SK-N-SH (cell line): ENCODE results near the gene EEF2K. TPM values are rescaled to one million over a fixed set of nuclear protein-coding genes. Genes with fewer than 3 reads are reported as not detected.

Experiments
- CTCF ChIA-PET: fragments of 300-600, 350-600 bp; formaldehyde crosslinking; extraction: SDS; loops from one replicate; lab custom pipeline; 2021; lab: Yijun Ruan, JAX
- POLR2A ChIA-PET: fragments of 350-600 bp; sonication (Branson Sonifier 250); formaldehyde crosslinking; extraction: SDS; loops from one replicate; lab custom pipeline; 2020; ENCODE audit warnings: antibody characterized with exemption, inconsistent platforms; lab: Yijun Ruan, JAX
- DNase-seq: peaks from one replicate; pipeline ENCODE4 v3.0.0; 2012
- H2AFZ ChIP-seq: fragments of 200-600 bp; sonication (generic); 2 replicates; pipeline ENCODE4 v1.8.1; 2016; ENCODE audit warnings: antibody characterized with exemption, mild to moderate bottlenecking, low read depth
- H3F3A ChIP-seq: fragments of 200-600 bp; sonication (generic); replicated peaks from 2 replicates; pipeline ENCODE3; 2016; ENCODE audit warnings: antibody characterized with exemption, mild to moderate bottlenecking; ENCODE audit not compliant: insufficient read depth
- H3K27ac ChIP-seq, 2 experiments: fragments of 200-500 bp in 1 of 2; fragments of 200-600 bp in 1 of 2; sonication (Bioruptor generic) in 1 of 2; sonication (generic), shearing (Covaris generic) in 1 of 2; 2 replicates each; pipeline versions ENCODE4 v1.5.1 to v1.6.1; 2014 to 2016; ENCODE audit warnings: low read depth in 2 of 2, inconsistent platforms in 1 of 2, low read length in 1 of 2, mild to moderate bottlenecking in 1 of 2, mixed read lengths in 1 of 2
- H3K27me3 ChIP-seq: fragments of 200-600 bp; sonication (generic), shearing (Covaris generic); 2 replicates; pipeline ENCODE4 v1.6.1; 2016; ENCODE audit warnings: mixed run types; ENCODE audit not compliant: insufficient read depth
- H3K36me3 ChIP-seq, 2 experiments: fragments of 200-500 bp in 1 of 2; fragments of 200-600 bp in 1 of 2; sonication (Bioruptor generic) in 1 of 2; sonication (generic) in 1 of 2; replicated peaks in 1 of 2; 2 replicates each; pipeline versions ENCODE3 to v1.5.1; 2014 to 2016; ENCODE audit warnings: low read length in 1 of 2, mild to moderate bottlenecking in 1 of 2; ENCODE audit not compliant: insufficient read depth in 2 of 2, control insufficient read depth in 1 of 2
- H3K4me1 ChIP-seq, 2 experiments: fragments of 200-500 bp in 1 of 2; fragments of 200-600 bp in 1 of 2; sonication (Bioruptor generic) in 1 of 2; sonication (generic), shearing (Covaris generic) in 1 of 2; 2 replicates each; pipeline versions ENCODE4 v1.5.1 to v1.6.1; 2014 to 2016; ENCODE audit warnings: low read depth in 1 of 2, low read length in 1 of 2, mixed run types in 1 of 2; ENCODE audit not compliant: insufficient read depth in 2 of 2, control insufficient read depth in 1 of 2
- H3K4me2 ChIP-seq: fragments of 200-600 bp; sonication (generic), shearing (Covaris generic); 2 replicates; pipeline ENCODE4 v1.6.1; 2017; ENCODE audit warnings: mixed run types
- H3K4me3 ChIP-seq, 2 experiments: fragments of 200-500 bp in 1 of 2; fragments of 200-600 bp in 1 of 2; sonication (Bioruptor generic) in 1 of 2; sonication (generic), shearing (Covaris generic) in 1 of 2; 2 replicates each; pipeline versions ENCODE4 v1.5.1 to v1.8.1; 2014 to 2016; ENCODE audit warnings: low read depth in 2 of 2, inconsistent platforms in 1 of 2, low read length in 1 of 2, mild to moderate bottlenecking in 1 of 2, mixed read lengths in 1 of 2, moderate library complexity in 1 of 2
- H3K79me2 ChIP-seq: fragments of 200-600 bp; sonication (generic); 2 replicates; pipeline ENCODE4 v1.8.1; 2017; ENCODE audit warnings: mild to moderate bottlenecking; ENCODE audit not compliant: insufficient read depth
- H3K9ac ChIP-seq: fragments of 200-600 bp; sonication (generic); 2 replicates; pipeline ENCODE4 v1.6.1; 2017; ENCODE audit warnings: mixed run types
- H3K9me2 ChIP-seq: fragments of 200-600 bp; sonication (generic); 2 replicates; pipeline ENCODE4 v1.6.1; 2017; ENCODE audit warnings: mixed run types
- H3K9me3 ChIP-seq: fragments of 200-600 bp; sonication (generic); 2 replicates; pipeline ENCODE4 v1.6.1; 2017; ENCODE audit warnings: mixed run types, mild to moderate bottlenecking, moderate library complexity
- H4K20me1 ChIP-seq: fragments of 200-600 bp; sonication (generic); 2 replicates; pipeline ENCODE4 v1.6.1; 2017; ENCODE audit warnings: mild to moderate bottlenecking, mixed run types; ENCODE audit not compliant: insufficient read depth
- CHD2 ChIP-seq: fragments of 150-350 bp; IDR thresholded peaks from 2 replicates; pipeline ENCODE4 v1.6.1; 2018; ENCODE audit warnings: low read length; ENCODE audit not compliant: partially characterized antibody
- EZH2phosphoT487 ChIP-seq: fragments of 200-600 bp; sonication (generic); IDR thresholded peaks from 2 replicates; pipeline ENCODE4 v1.6.1; 2017; ENCODE audit warnings: low read depth, mixed run types, mild to moderate bottlenecking, antibody characterized with exemption, moderate library complexity, borderline replicate concordance
- FOXM1 ChIP-seq: IDR thresholded peaks from 2 replicates; pipeline ENCODE4 v1.4.0; 2012; ENCODE audit warnings: low read depth, mild to moderate bottlenecking
- JUND ChIP-seq: IDR thresholded peaks from 2 replicates; pipeline ENCODE4 v1.4.0; 2012
- MEF2A ChIP-seq: IDR thresholded peaks from 2 replicates; pipeline ENCODE4 v1.4.0; 2012; ENCODE audit warnings: low read depth, borderline replicate concordance
- MXI1 ChIP-seq: IDR thresholded peaks from 2 replicates; pipeline ENCODE4 v1.6.1; 2012; ENCODE audit warnings: mild to moderate bottlenecking, low read depth, low read length, improper control_type of control experiment
- NFIC ChIP-seq: IDR thresholded peaks from 2 replicates; pipeline ENCODE4 v1.4.0; 2012; ENCODE audit warnings: borderline replicate concordance
- NRF1 ChIP-seq: IDR thresholded peaks from 2 replicates; pipeline ENCODE4 v1.6.1; 2012; ENCODE audit warnings: low read depth, mild to moderate bottlenecking, low read length
- POLR2AphosphoS5 ChIP-seq: IDR thresholded peaks from 2 replicates; pipeline ENCODE4 v1.6.1; 2012; ENCODE audit warnings: low read depth, low read length
- RFX5 ChIP-seq: IDR thresholded peaks from 2 replicates; pipeline ENCODE4 v1.6.1; 2012; ENCODE audit warnings: mild to moderate bottlenecking, improper control_type of control experiment, low read length
- RXRA ChIP-seq: IDR thresholded peaks from 2 replicates; pipeline ENCODE4 v1.4.0; 2012; ENCODE audit warnings: low read depth, mild to moderate bottlenecking, borderline replicate concordance
- SMC3 ChIP-seq: IDR thresholded peaks from 2 replicates; pipeline ENCODE4 v1.6.1; 2012; ENCODE audit warnings: low read depth, low read length, improper control_type of control experiment
- TCF12 ChIP-seq: IDR thresholded peaks from 2 replicates; pipeline ENCODE4 v1.4.0; 2012
- YY1 ChIP-seq: IDR thresholded peaks from 2 replicates; pipeline ENCODE4 v1.4.0; 2012; ENCODE audit warnings: low read depth, mild to moderate bottlenecking
- WGBS: methylation state at CpG from one replicate; pipeline ENCODE4 v1.1.6; 2017; ENCODE audit warnings: low lambda C conversion rate; 5-methylcytosine and 5-hydroxymethylcytosine counted together
- polyA plus RNA-seq, 3 experiments: library from polyadenylated mRNA; depleted of rRNA; stranded (reverse); fragments of >200 nt; gene quantifications; 2 replicates each; pipeline ENCODE4 v1.2.3, GENCODE V29; 2012
- TF ChIP-seq, protein P1 (sequence below): IDR thresholded peaks from 2 replicates; pipeline ENCODE4 v1.6.1; 2012; ENCODE audit warnings: mild to moderate bottlenecking, low read depth, low read length, moderate library complexity
- TF ChIP-seq, protein P2 (sequence below): IDR thresholded peaks from 2 replicates; pipeline ENCODE4; 2012
- TF ChIP-seq, protein P3 (sequence below): fragments of 150-350 bp; IDR thresholded peaks from 2 replicates; pipeline ENCODE4 v1.6.1; 2017; ENCODE audit warnings: antibody characterized with exemption, low read length, low read depth, borderline replicate concordance
- TF ChIP-seq, protein P4 (sequence below): IDR thresholded peaks from 2 replicates; pipeline ENCODE4 v1.4.0; 2012; ENCODE audit warnings: low read depth, borderline replicate concordance
- TF ChIP-seq, protein P5 (sequence below): fragments of 150-350 bp; IDR thresholded peaks from 2 replicates; pipeline ENCODE4 v1.6.1; 2016; ENCODE audit warnings: mild to moderate bottlenecking, low read depth, low read length

Gene EEF2K
- polyA plus RNA-seq, 1 of the 3 experiments (the other 2 are of a cell fraction) = 8.0 TPM

DNA sequence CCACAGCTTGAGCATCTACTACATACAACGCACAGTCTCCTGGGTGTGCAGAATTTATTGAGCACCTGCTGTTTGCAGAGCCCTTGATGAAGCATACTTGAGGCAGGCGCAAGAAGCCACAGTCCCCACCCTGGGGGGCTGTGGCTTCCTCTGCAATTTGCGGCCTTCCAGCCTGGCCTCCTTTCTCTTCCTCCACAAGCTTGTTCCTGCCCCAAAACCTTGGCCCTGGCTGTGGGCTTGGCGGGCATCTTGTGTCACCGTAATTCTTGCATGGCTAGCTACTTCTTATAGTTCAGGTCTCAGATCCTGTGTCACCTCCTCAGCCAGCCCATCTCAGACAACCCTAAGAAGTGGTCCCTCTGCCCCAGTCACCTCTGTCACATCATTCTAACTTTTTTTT is 47.2 kb downstream of the EEF2K start:
- 96% methylated on average over 5 of the region's 5 CpGs for WGBS
- no peak for TF ChIP-seq FOXM1
- no peak for TF ChIP-seq TCF12
- TF ChIP-seq NRF1 = no peak
- no peak for TF ChIP-seq MXI1
- TF ChIP-seq JUND = no peak
- no peak for TF ChIP-seq YY1
- TF ChIP-seq, protein P1, sequence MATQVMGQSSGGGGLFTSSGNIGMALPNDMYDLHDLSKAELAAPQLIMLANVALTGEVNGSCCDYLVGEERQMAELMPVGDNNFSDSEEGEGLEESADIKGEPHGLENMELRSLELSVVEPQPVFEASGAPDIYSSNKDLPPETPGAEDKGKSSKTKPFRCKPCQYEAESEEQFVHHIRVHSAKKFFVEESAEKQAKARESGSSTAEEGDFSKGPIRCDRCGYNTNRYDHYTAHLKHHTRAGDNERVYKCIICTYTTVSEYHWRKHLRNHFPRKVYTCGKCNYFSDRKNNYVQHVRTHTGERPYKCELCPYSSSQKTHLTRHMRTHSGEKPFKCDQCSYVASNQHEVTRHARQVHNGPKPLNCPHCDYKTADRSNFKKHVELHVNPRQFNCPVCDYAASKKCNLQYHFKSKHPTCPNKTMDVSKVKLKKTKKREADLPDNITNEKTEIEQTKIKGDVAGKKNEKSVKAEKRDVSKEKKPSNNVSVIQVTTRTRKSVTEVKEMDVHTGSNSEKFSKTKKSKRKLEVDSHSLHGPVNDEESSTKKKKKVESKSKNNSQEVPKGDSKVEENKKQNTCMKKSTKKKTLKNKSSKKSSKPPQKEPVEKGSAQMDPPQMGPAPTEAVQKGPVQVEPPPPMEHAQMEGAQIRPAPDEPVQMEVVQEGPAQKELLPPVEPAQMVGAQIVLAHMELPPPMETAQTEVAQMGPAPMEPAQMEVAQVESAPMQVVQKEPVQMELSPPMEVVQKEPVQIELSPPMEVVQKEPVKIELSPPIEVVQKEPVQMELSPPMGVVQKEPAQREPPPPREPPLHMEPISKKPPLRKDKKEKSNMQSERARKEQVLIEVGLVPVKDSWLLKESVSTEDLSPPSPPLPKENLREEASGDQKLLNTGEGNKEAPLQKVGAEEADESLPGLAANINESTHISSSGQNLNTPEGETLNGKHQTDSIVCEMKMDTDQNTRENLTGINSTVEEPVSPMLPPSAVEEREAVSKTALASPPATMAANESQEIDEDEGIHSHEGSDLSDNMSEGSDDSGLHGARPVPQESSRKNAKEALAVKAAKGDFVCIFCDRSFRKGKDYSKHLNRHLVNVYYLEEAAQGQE = no peak
- TF ChIP-seq NFIC = no peak
- TF ChIP-seq CHD2 = no peak
- TF ChIP-seq, protein P2, sequence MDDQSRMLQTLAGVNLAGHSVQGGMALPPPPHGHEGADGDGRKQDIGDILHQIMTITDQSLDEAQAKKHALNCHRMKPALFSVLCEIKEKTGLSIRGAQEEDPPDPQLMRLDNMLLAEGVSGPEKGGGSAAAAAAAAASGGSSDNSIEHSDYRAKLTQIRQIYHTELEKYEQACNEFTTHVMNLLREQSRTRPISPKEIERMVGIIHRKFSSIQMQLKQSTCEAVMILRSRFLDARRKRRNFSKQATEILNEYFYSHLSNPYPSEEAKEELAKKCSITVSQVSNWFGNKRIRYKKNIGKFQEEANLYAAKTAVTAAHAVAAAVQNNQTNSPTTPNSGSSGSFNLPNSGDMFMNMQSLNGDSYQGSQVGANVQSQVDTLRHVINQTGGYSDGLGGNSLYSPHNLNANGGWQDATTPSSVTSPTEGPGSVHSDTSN = no peak
- no peak for TF ChIP-seq RFX5
- TF ChIP-seq, protein P3, sequence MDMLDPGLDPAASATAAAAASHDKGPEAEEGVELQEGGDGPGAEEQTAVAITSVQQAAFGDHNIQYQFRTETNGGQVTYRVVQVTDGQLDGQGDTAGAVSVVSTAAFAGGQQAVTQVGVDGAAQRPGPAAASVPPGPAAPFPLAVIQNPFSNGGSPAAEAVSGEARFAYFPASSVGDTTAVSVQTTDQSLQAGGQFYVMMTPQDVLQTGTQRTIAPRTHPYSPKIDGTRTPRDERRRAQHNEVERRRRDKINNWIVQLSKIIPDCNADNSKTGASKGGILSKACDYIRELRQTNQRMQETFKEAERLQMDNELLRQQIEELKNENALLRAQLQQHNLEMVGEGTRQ = no peak
- TF ChIP-seq, protein P4, sequence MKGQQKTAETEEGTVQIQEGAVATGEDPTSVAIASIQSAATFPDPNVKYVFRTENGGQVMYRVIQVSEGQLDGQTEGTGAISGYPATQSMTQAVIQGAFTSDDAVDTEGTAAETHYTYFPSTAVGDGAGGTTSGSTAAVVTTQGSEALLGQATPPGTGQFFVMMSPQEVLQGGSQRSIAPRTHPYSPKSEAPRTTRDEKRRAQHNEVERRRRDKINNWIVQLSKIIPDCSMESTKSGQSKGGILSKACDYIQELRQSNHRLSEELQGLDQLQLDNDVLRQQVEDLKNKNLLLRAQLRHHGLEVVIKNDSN = no peak
- TF ChIP-seq MEF2A = no peak
- TF ChIP-seq EZH2phosphoT487 = no peak
- TF ChIP-seq POLR2AphosphoS5 = no peak
- TF ChIP-seq, protein P5, sequence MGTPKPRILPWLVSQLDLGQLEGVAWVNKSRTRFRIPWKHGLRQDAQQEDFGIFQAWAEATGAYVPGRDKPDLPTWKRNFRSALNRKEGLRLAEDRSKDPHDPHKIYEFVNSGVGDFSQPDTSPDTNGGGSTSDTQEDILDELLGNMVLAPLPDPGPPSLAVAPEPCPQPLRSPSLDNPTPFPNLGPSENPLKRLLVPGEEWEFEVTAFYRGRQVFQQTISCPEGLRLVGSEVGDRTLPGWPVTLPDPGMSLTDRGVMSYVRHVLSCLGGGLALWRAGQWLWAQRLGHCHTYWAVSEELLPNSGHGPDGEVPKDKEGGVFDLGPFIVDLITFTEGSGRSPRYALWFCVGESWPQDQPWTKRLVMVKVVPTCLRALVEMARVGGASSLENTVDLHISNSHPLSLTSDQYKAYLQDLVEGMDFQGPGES = no peak
- no peak for TF ChIP-seq SMC3
- no peak for TF ChIP-seq RXRA
- H3K9me2 ChIP-seq = no peaks in the 10 kb centered on the region
- no peaks in the 10 kb centered on the region for H3K79me2 ChIP-seq
- no peak for DNase-seq
- ChIA-PET CTCF (no interaction called here), POLR2A (no interaction called here)
- H3K9ac ChIP-seq = no peak overlapping the region
- H3K4me1 ChIP-seq = no peaks in the 10 kb centered on the region
- H3F3A ChIP-seq = no peaks in the 10 kb centered on the region
- no peak overlapping the region for H3K27ac ChIP-seq
- H3K4me2 ChIP-seq = no peak overlapping the region
- H3K36me3 ChIP-seq = peaks cover 13 to 26% of the 10 kb centered on the region in 2 experiments
- no peak overlapping the region for H2AFZ ChIP-seq
- no peaks in the 10 kb centered on the region for H4K20me1 ChIP-seq
- no peak overlapping the region for H3K4me3 ChIP-seq
- no peaks in the 10 kb centered on the region for H3K9me3 ChIP-seq
- H3K27me3 ChIP-seq = no peaks in the 10 kb centered on the region
